ENCODE results near the gene FAM118B.

The FAM118B gene

GRCh38 chr11:126216526-126217305 lies 5.1 kb downstream of the FAM118B start:
- DNase-seq = no peak
- Histone ChIP-seq H2AK5ac (ENCODE audit: low read length) (no peak overlapping the region), H3K4me2 (ENCODE audit: low read length) (no peak overlapping the region), H3K18ac (ENCODE audit: low read length) (no peak overlapping the region), H2BK15ac (replicated peaks; ENCODE audit: low read depth) (no peak overlapping the region), H3K9ac (ENCODE audit: low read length) (no peak overlapping the region), H3K79me2 (ENCODE audit: control insufficient read depth, insufficient read depth, low read length) (peaks cover 54% of the 10 kb centered on the region), H3K27me3 (ENCODE audit: insufficient read depth, low read length, poor library complexity) (no peaks in the 10 kb centered on the region), H4K8ac (ENCODE audit: low read depth, low read length) (no peak overlapping the region), H3K4ac (ENCODE audit: low read depth, low read length) (no peak overlapping the region), H3K23ac (ENCODE audit: low read length) (no peak overlapping the region), H3K79me1 (ENCODE audit: low read length) (peaks cover 23% of the 10 kb centered on the region), H3K4me1 (ENCODE audit: control insufficient read depth, low read depth, low read length) (no peaks in the 10 kb centered on the region), H3K36me3 (ENCODE audit: control insufficient read depth, insufficient read depth, low read length) (no peaks in the 10 kb centered on the region), H2BK5ac (ENCODE audit: low read length) (no peak overlapping the region), H4K5ac (ENCODE audit: low read length) (no peak overlapping the region), H2BK120ac (ENCODE audit: low read depth, low read length) (no peak overlapping the region), H3K4me3 (ENCODE audit: low read length) (no peak overlapping the region), H3K56ac (ENCODE audit: low read length) (no peak overlapping the region), H3K27ac (ENCODE audit: low read depth, low read length) (no peak overlapping the region)
- WGBS (ENCODE audit: extremely low coverage, insufficient coverage, low lambda C conversion rate) = no CpG with 5 or more reads among the region's 6 CpGs

- no peaks in the 10 kb centered on the region for H3K36me3 ChIP-seq (ENCODE audit: control insufficient read depth, insufficient read depth, low read length)
- no peaks in the 10 kb centered on the region for H3K27me3 ChIP-seq (ENCODE audit: insufficient read depth, low read length, poor library complexity)
- DNase-seq = no peak
- H3K79me1 ChIP-seq (ENCODE audit: low read length) = peaks cover 26% of the 10 kb centered on the region
- no peak overlapping the region for H3K27ac ChIP-seq (ENCODE audit: low read depth, low read length)
- H2BK120ac ChIP-seq (ENCODE audit: low read depth, low read length) = no peak overlapping the region
- no peak overlapping the region for H2BK15ac ChIP-seq (replicated peaks; ENCODE audit: low read depth)
- no peak overlapping the region for H4K8ac ChIP-seq (ENCODE audit: low read depth, low read length)
- WGBS (ENCODE audit: extremely low coverage, insufficient coverage, low lambda C conversion rate) = no CpG with 5 or more reads among the region's 1 CpG
- no peak overlapping the region for H3K23ac ChIP-seq (ENCODE audit: low read length)
- no peak overlapping the region for H3K4me2 ChIP-seq (ENCODE audit: low read length)
- H2AK5ac ChIP-seq (ENCODE audit: low read length) = no peak overlapping the region
- H3K4me3 ChIP-seq (ENCODE audit: low read length) = no peak overlapping the region
- no peak overlapping the region for H2BK5ac ChIP-seq (ENCODE audit: low read length)
- H3K18ac ChIP-seq (ENCODE audit: low read length) = no peak overlapping the region
- H3K79me2 ChIP-seq (ENCODE audit: control insufficient read depth, insufficient read depth, low read length) = peaks cover 57% of the 10 kb centered on the region
- H3K4ac ChIP-seq (ENCODE audit: low read depth, low read length) = no peak overlapping the region
- no peak overlapping the region for H3K9ac ChIP-seq (ENCODE audit: low read length)
- H3K56ac ChIP-seq (ENCODE audit: low read length) = no peak overlapping the region
- H4K5ac ChIP-seq (ENCODE audit: low read length) = no peak overlapping the region
- no peaks in the 10 kb centered on the region for H3K4me1 ChIP-seq (ENCODE audit: control insufficient read depth, low read depth, low read length)
These were observed 5.9 kb downstream of the FAM118B start for GRCh38 chr11:126217491-126217890.

DNA sequence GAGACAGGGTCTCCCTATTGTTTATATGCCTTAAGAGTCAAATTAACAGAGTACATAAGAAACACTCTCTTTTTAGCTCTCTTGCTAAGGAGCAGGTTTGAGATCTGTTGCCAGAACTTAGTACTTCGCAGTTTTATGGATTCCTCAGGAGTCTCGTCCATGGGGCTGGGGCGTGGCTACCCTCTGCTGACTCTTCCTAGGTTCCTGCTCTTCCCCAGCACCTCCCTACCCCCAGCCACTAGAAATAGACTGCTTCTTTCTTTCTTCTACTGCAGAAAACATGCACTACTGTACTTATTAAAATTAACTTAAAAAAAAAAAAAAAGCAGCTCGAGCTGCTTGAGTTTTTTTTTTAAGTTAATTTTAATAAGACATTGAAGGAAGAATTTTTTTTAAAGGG lies 8.0 kb downstream of the FAM118B start:
- WGBS (ENCODE audit: extremely low coverage, insufficient coverage, low lambda C conversion rate) = no CpG with 5 or more reads among the region's 4 CpGs

GRCh38 chr11:126224647-126225294 lies 13.2 kb downstream of the FAM118B start:
- Histone ChIP-seq H4K8ac (ENCODE audit: low read depth, low read length) (no peak overlapping the region), H3K23ac (ENCODE audit: low read length) (no peak overlapping the region), H3K79me1 (ENCODE audit: low read length) (peaks cover 17% of the 10 kb centered on the region), H3K9ac (ENCODE audit: low read length) (no peak overlapping the region), H3K4me3 (ENCODE audit: low read length) (no peak overlapping the region), H3K56ac (ENCODE audit: low read length) (no peak overlapping the region), H2AK5ac (ENCODE audit: low read length) (no peak overlapping the region), H2BK120ac (ENCODE audit: low read depth, low read length) (no peak overlapping the region), H3K4me2 (ENCODE audit: low read length) (no peak overlapping the region), H3K18ac (ENCODE audit: low read length) (no peak overlapping the region), H4K5ac (ENCODE audit: low read length) (no peak overlapping the region), H3K27me3 (ENCODE audit: insufficient read depth, low read length, poor library complexity) (no peaks in the 10 kb centered on the region), H3K4ac (ENCODE audit: low read depth, low read length) (no peak overlapping the region), H3K27ac (ENCODE audit: low read depth, low read length) (no peak overlapping the region), H3K79me2 (ENCODE audit: control insufficient read depth, insufficient read depth, low read length) (peaks cover 26% of the 10 kb centered on the region), H3K4me1 (ENCODE audit: control insufficient read depth, low read depth, low read length) (no peaks in the 10 kb centered on the region), H2BK5ac (ENCODE audit: low read length) (no peak overlapping the region), H2BK15ac (replicated peaks; ENCODE audit: low read depth) (no peak overlapping the region), H3K36me3 (ENCODE audit: control insufficient read depth, insufficient read depth, low read length) (no peaks in the 10 kb centered on the region)
- no peak for DNase-seq
- no CpG with 5 or more reads among the region's 6 CpGs for WGBS (ENCODE audit: extremely low coverage, insufficient coverage, low lambda C conversion rate)

More for the DNA sequence above, 8.0 kb downstream of the FAM118B start:
- Histone ChIP-seq H3K27me3 (ENCODE audit: insufficient read depth, low read length, poor library complexity) (no peaks in the 10 kb centered on the region), H2BK15ac (replicated peaks; ENCODE audit: low read depth) (no peak overlapping the region), H3K9ac (ENCODE audit: low read length) (no peak overlapping the region), H3K4ac (ENCODE audit: low read depth, low read length) (no peak overlapping the region), H3K36me3 (ENCODE audit: control insufficient read depth, insufficient read depth, low read length) (no peaks in the 10 kb centered on the region), H3K79me2 (ENCODE audit: control insufficient read depth, insufficient read depth, low read length) (peaks cover 53% of the 10 kb centered on the region), H3K4me1 (ENCODE audit: control insufficient read depth, low read depth, low read length) (no peaks in the 10 kb centered on the region), H3K18ac (ENCODE audit: low read length) (no peak overlapping the region), H4K8ac (ENCODE audit: low read depth, low read length) (no peak overlapping the region), H3K79me1 (ENCODE audit: low read length) (peaks cover 24% of the 10 kb centered on the region), H3K4me3 (ENCODE audit: low read length) (no peak overlapping the region), H3K4me2 (ENCODE audit: low read length) (no peak overlapping the region), H2BK5ac (ENCODE audit: low read length) (no peak overlapping the region), H2AK5ac (ENCODE audit: low read length) (no peak overlapping the region), H3K23ac (ENCODE audit: low read length) (no peak overlapping the region), H4K5ac (ENCODE audit: low read length) (no peak overlapping the region), H3K56ac (ENCODE audit: low read length) (no peak overlapping the region), H3K27ac (ENCODE audit: low read depth, low read length) (no peak overlapping the region), H2BK120ac (ENCODE audit: low read depth, low read length) (no peak overlapping the region)
- DNase-seq = no peak

DNA sequence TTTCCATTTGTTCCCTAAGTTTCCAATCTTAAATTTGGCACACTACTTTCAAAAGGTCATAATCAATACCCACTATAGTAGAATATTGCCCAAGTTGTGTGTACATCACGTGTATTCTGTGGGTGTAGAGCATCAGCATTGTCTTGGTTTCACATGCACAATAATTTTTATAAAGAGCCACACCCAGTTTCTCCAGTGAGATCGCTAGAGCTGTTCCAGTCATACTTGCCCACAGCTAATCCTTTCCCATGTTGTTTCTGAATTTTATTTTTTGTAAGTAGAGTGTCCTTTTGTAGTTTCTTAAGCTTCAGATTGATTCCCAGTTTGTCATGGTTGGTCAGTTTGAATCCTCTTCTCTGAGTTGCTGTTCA lies 13.7 kb downstream of the FAM118B start:
- no peak overlapping the region for H3K23ac ChIP-seq (ENCODE audit: low read length)
- H3K4me1 ChIP-seq (ENCODE audit: control insufficient read depth, low read depth, low read length) = no peaks in the 10 kb centered on the region
- no peak overlapping the region for H3K27ac ChIP-seq (ENCODE audit: low read depth, low read length)
- H3K4ac ChIP-seq (ENCODE audit: low read depth, low read length) = no peak overlapping the region
- H3K4me2 ChIP-seq (ENCODE audit: low read length) = no peak overlapping the region
- no peak overlapping the region for H2AK5ac ChIP-seq (ENCODE audit: low read length)
- H2BK120ac ChIP-seq (ENCODE audit: low read depth, low read length) = no peak overlapping the region
- H3K36me3 ChIP-seq (ENCODE audit: control insufficient read depth, insufficient read depth, low read length) = no peaks in the 10 kb centered on the region
- no peak overlapping the region for H4K5ac ChIP-seq (ENCODE audit: low read length)
- DNase-seq = no peak
- no peaks in the 10 kb centered on the region for H3K27me3 ChIP-seq (ENCODE audit: insufficient read depth, low read length, poor library complexity)
- H4K8ac ChIP-seq (ENCODE audit: low read depth, low read length) = no peak overlapping the region
- peaks cover 23% of the 10 kb centered on the region for H3K79me2 ChIP-seq (ENCODE audit: control insufficient read depth, insufficient read depth, low read length)
- no peak overlapping the region for H3K18ac ChIP-seq (ENCODE audit: low read length)
- no peak overlapping the region for H2BK15ac ChIP-seq (replicated peaks; ENCODE audit: low read depth)
- H3K56ac ChIP-seq (ENCODE audit: low read length) = no peak overlapping the region
- no peak overlapping the region for H3K9ac ChIP-seq (ENCODE audit: low read length)
- no peak overlapping the region for H2BK5ac ChIP-seq (ENCODE audit: low read length)
- H3K79me1 ChIP-seq (ENCODE audit: low read length) = peaks cover 17% of the 10 kb centered on the region
- no CpG with 5 or more reads among the region's 2 CpGs for WGBS (ENCODE audit: extremely low coverage, insufficient coverage, low lambda C conversion rate)
- no peak overlapping the region for H3K4me3 ChIP-seq (ENCODE audit: low read length)

Measured in mesendoderm (in vitro differentiated cells).